ENCODE measurements around the gene MAGEF1.

Gene MAGEF1

DNA sequence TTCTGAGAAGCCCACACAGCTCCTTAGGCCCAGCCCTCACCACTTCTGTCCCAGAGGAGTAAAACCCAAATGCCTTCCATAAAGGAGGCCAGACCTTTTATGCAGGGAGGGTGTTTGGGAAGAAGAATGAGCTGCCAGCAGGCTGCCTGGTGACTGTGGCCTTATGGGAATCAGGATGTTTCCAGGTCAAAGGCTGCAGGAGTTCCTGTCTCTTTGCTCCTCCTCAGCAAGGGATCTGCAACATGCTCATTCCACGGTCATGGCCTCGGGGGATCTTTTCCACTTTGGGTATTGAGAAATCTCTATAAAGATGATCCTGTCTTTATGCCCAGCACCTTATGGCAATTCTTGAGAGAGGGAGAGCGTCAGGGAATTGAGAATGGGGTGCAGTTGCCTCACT is 25.2 kb upstream of the MAGEF1 start:
- Histone ChIP-seq H3K79me2 (ENCODE audit: insufficient read depth, low read depth) (no peaks in the 10 kb centered on the region), H3K36me3 (ENCODE audit: insufficient read depth) (no peaks in the 10 kb centered on the region), H3K4me3 (IDR thresholded peaks at IDR 0.05; ENCODE audit: insufficient read depth, low read depth, low read length) (no peak overlapping the region), H4K20me1 (ENCODE audit: insufficient read depth) (no peaks in the 10 kb centered on the region), H3K4me1 (ENCODE audit: low read depth, poor library complexity, severe bottlenecking) (no peaks in the 10 kb centered on the region), H3K4me2 (no peak overlapping the region), H3K27me3 (ENCODE audit: insufficient read depth, low read depth) (no peaks in the 10 kb centered on the region), H3K9ac (no peak overlapping the region), H2AFZ (ENCODE audit: low read depth) (no peak overlapping the region), H3K27ac (no peak overlapping the region)
- TF ChIP-seq CTCF (conservative IDR thresholded peaks at IDR 0.05; ENCODE audit: low read depth, low read length), result no peak

GRCh38 chr3:184734903-184735701 is 23.2 kb upstream of the MAGEF1 start:
- Histone ChIP-seq H4K20me1 (ENCODE audit: insufficient read depth) (no peaks in the 10 kb centered on the region), H3K79me2 (ENCODE audit: insufficient read depth, low read depth) (no peaks in the 10 kb centered on the region), H3K27me3 (ENCODE audit: insufficient read depth, low read depth) (no peaks in the 10 kb centered on the region), H3K27ac (no peak overlapping the region), H2AFZ (ENCODE audit: low read depth) (no peak overlapping the region), H3K36me3 (ENCODE audit: insufficient read depth) (no peaks in the 10 kb centered on the region), H3K4me1 (ENCODE audit: low read depth, poor library complexity, severe bottlenecking) (no peaks in the 10 kb centered on the region), H3K4me3 (IDR thresholded peaks at IDR 0.05; ENCODE audit: insufficient read depth, low read depth, low read length) (no peak overlapping the region), H3K9ac (no peak overlapping the region), H3K4me2 (no peak overlapping the region)
- TF ChIP-seq CTCF (conservative IDR thresholded peaks at IDR 0.05; ENCODE audit: low read depth, low read length), result no peak

DNA sequence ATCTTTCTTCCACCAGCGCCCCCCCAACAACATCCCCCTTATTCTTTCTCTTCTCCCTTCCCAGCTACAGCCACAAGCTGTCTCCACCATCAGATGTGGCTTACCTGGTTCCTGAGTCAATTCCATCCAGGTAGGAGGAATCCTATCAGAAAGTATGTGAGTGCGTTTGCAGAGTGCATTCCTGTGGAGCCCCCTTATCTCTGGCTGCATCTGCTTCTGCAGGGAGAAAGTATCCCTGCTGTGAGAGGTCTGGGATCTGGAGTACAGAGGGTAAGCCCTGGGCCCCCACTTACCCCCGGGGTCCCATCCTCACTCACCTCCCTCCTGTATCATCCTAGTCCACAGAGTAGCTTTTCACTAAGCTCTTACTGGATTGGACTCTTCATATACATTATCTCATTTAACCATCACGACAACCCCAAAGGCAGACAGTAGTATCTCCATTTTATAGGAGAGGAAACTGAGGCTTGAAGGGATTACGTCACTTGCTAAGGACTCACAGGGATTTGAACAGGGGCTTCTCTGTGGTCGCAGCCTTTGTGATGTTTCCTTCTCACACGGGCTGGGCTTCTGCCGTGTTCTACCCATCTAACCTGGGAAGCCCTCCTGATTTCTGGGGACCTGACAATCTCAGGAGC is 22.2 kb upstream of the MAGEF1 start:
- Histone ChIP-seq H3K4me2 (no peak overlapping the region), H4K20me1 (ENCODE audit: insufficient read depth) (no peaks in the 10 kb centered on the region), H3K27me3 (ENCODE audit: insufficient read depth, low read depth) (no peaks in the 10 kb centered on the region), H3K79me2 (ENCODE audit: insufficient read depth, low read depth) (no peaks in the 10 kb centered on the region), H3K9ac (no peak overlapping the region), H3K4me3 (IDR thresholded peaks at IDR 0.05; ENCODE audit: insufficient read depth, low read depth, low read length) (no peak overlapping the region), H3K36me3 (ENCODE audit: insufficient read depth) (no peaks in the 10 kb centered on the region), H3K27ac (no peak overlapping the region), H3K4me1 (ENCODE audit: low read depth, poor library complexity, severe bottlenecking) (no peaks in the 10 kb centered on the region), H2AFZ (ENCODE audit: low read depth) (no peak overlapping the region)
- TF ChIP-seq CTCF (conservative IDR thresholded peaks at IDR 0.05; ENCODE audit: low read depth, low read length), result no peak

GRCh38 chr3:184733181-184733580 is 21.3 kb upstream of the MAGEF1 start:
- no peak overlapping the region for H3K9ac ChIP-seq
- no peak overlapping the region for H2AFZ ChIP-seq (ENCODE audit: low read depth)
- TF ChIP-seq CTCF (conservative IDR thresholded peaks at IDR 0.05; ENCODE audit: low read depth, low read length), result no peak
- no peak overlapping the region for H3K27ac ChIP-seq
- no peak overlapping the region for H3K4me3 ChIP-seq (IDR thresholded peaks at IDR 0.05; ENCODE audit: insufficient read depth, low read depth, low read length)
- no peaks in the 10 kb centered on the region for H3K36me3 ChIP-seq (ENCODE audit: insufficient read depth)
- no peaks in the 10 kb centered on the region for H3K27me3 ChIP-seq (ENCODE audit: insufficient read depth, low read depth)
- H3K79me2 ChIP-seq (ENCODE audit: insufficient read depth, low read depth), result no peaks in the 10 kb centered on the region
- H4K20me1 ChIP-seq (ENCODE audit: insufficient read depth), result no peaks in the 10 kb centered on the region
- H3K4me2 ChIP-seq, result no peak overlapping the region
- no peaks in the 10 kb centered on the region for H3K4me1 ChIP-seq (ENCODE audit: low read depth, poor library complexity, severe bottlenecking)
